BJ (cell line): ENCODE results near the gene ACSF3. TPM values are rescaled to one million over a fixed set of nuclear protein-coding genes. Genes with fewer than 3 reads are reported as not detected.

Source experiments
- CTCF ChIA-PET: fragments of 350-600 bp; formaldehyde crosslinking; extraction: SDS; loops from one replicate; lab custom pipeline; 2021; ENCODE audit warnings: antibody characterized with exemption, inconsistent platforms; lab: Yijun Ruan, JAX
- POLR2A ChIA-PET: fragments of 300-600 bp; sonication (Branson Sonifier 250); formaldehyde crosslinking; extraction: SDS; loops from one replicate; lab custom pipeline; 2021; ENCODE audit warnings: antibody characterized with exemption; lab: Charles Lee
- DNase-seq: peaks from one replicate; pipeline ENCODE4 v3.0.0-alpha.2; 2011; ENCODE audit warnings: low read depth
- H3K27me3 ChIP-seq: 2 replicates; pipeline ENCODE4 v1.6.0; 2011; ENCODE audit warnings: low read length; ENCODE audit not compliant: control insufficient read depth, insufficient read depth
- H3K36me3 ChIP-seq: 2 replicates; pipeline ENCODE4 v1.5.1; 2011; ENCODE audit warnings: low read length; ENCODE audit not compliant: control insufficient read depth, insufficient read depth
- H3K4me3 ChIP-seq: 2 replicates; pipeline ENCODE4 v1.5.1; 2011; ENCODE audit warnings: low read depth, mild to moderate bottlenecking, control low read depth, low read length
- CTCF ChIP-seq: IDR thresholded peaks from 2 replicates; pipeline ENCODE4 v1.5.1; 2011; ENCODE audit warnings: low read depth, mild to moderate bottlenecking, control low read depth, inconsistent platforms, low read length, moderate library complexity; ENCODE audit not compliant: insufficient read depth
- polyA plus RNA-seq: library from polyadenylated mRNA; depleted of rRNA; stranded (reverse); fragments of >200 nt; gene quantifications from 2 replicates; pipeline ENCODE4 v1.2.3, GENCODE V29; 2011

Gene ACSF3
- polyA plus RNA-seq, 1 experiment: 12.5 TPM

GRCh38 chr16:89114159-89114981 is 20.7 kb downstream of the ACSF3 start:
- no peak overlapping the region for H3K4me3 ChIP-seq

GRCh38 chr16:89115216-89115861 is 21.7 kb downstream of the ACSF3 start:
- DNase-seq: no peak
- CTCF ChIA-PET: no interaction called here
- no peak overlapping the region for H3K4me3 ChIP-seq
- no peaks in the 10 kb centered on the region for H3K27me3 ChIP-seq
- peaks cover 36% of the 10 kb centered on the region for H3K36me3 ChIP-seq
- POLR2A ChIA-PET: no interaction called here
- no peak for TF ChIP-seq CTCF

More at GRCh38 chr16:89114159-89114981, 20.7 kb downstream of the ACSF3 start:
- DNase-seq: no peak
- ChIA-PET CTCF (no interaction called here), POLR2A (no interaction called here)
- no peak for TF ChIP-seq CTCF
- H3K27me3 ChIP-seq: no peaks in the 10 kb centered on the region
- H3K36me3 ChIP-seq: peaks cover 32% of the 10 kb centered on the region

- Histone ChIP-seq H3K4me3 (no peak overlapping the region), H3K27me3 (no peaks in the 10 kb centered on the region), H3K36me3 (peaks cover 35% of the 10 kb centered on the region)
- no peak for DNase-seq
- CTCF ChIA-PET: no interaction called here
- POLR2A ChIA-PET: no interaction called here
- no peak for TF ChIP-seq CTCF
These were observed 22.9 kb downstream of the ACSF3 start for GRCh38 chr16:89116341-89117226.

GRCh38 chr16:89117227-89117974 is 23.7 kb downstream of the ACSF3 start:
- TF ChIP-seq CTCF: no peak
- Histone ChIP-seq H3K36me3 (peaks cover 30% of the 10 kb centered on the region), H3K4me3 (no peak overlapping the region), H3K27me3 (no peaks in the 10 kb centered on the region)
- POLR2A ChIA-PET: no interaction called here
- CTCF ChIA-PET: interaction anchor here (0.6 kb wide), 1 partner anchor 260 kb away, joined by 3 read pairs; the partner anchor contains the start of genes GALNS and TRAPPC2L
- no peak for DNase-seq
